ENCODE results near the gene MAN2B1.

DNA sequence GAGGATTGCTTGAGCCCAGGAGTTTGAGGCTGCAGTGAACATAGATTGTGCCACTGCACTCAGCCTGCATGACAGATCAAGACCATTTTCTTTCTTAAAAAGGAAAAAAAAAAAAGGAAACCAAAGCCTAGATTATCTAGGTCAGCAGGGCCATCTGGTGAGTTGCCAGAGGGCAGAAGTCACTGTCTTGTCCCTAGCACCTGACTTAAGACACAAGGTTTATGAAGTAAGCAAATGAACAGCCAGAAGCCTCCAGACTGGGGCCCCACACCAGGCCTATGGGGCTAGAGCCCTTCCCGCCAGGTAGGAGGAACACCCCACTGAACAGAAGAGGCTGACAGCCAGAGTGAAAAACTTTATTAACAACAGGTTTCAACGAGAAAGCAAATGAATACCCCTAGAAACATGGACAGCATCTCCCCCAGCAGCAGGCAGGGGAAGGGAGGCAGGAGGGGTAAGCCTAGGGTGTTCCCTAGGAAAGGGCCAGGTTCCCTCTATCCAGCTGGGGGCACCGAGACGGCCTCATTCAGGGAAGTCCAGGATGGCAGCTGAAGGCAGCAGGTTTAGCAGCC is 1.3 kb upstream of the MAN2B1 start:
- TF ChIP-seq, protein P1, sequence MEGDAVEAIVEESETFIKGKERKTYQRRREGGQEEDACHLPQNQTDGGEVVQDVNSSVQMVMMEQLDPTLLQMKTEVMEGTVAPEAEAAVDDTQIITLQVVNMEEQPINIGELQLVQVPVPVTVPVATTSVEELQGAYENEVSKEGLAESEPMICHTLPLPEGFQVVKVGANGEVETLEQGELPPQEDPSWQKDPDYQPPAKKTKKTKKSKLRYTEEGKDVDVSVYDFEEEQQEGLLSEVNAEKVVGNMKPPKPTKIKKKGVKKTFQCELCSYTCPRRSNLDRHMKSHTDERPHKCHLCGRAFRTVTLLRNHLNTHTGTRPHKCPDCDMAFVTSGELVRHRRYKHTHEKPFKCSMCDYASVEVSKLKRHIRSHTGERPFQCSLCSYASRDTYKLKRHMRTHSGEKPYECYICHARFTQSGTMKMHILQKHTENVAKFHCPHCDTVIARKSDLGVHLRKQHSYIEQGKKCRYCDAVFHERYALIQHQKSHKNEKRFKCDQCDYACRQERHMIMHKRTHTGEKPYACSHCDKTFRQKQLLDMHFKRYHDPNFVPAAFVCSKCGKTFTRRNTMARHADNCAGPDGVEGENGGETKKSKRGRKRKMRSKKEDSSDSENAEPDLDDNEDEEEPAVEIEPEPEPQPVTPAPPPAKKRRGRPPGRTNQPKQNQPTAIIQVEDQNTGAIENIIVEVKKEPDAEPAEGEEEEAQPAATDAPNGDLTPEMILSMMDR (IDR thresholded peaks at IDR 0.05): no peak
- no peak for TF ChIP-seq ZFX (IDR thresholded peaks at IDR 0.05; ENCODE audit: borderline replicate concordance)
